Measurements from ENCODE around the gene FTL.

The FTL gene

GRCh38 chr19:48967346-48968178 is 2.5 kb downstream of the FTL start:
- Histone ChIP-seq H3K4me1 (peaks cover 27% of the 10 kb centered on the region), H3K4me3 (ENCODE audit: low read depth, low read length) (no peak overlapping the region), H3K9me3 (no peaks in the 10 kb centered on the region), H3K27me3 (no peaks in the 10 kb centered on the region), H3K36me3 (peaks cover 37% of the 10 kb centered on the region)
- TF ChIP-seq CTCF (IDR thresholded peaks at IDR 0.05; ENCODE audit: low read depth, low read length), result no peak
- DNase-seq, result no peak

GRCh38 chr19:48968179-48968661 is 3.1 kb downstream of the FTL start:
- Histone ChIP-seq H3K9me3 (no peaks in the 10 kb centered on the region), H3K27me3 (no peaks in the 10 kb centered on the region), H3K36me3 (peaks cover 37% of the 10 kb centered on the region), H3K4me1 (peaks cover 27% of the 10 kb centered on the region), H3K4me3 (ENCODE audit: low read depth, low read length) (no peak overlapping the region)
- no peak for TF ChIP-seq CTCF (IDR thresholded peaks at IDR 0.05; ENCODE audit: low read depth, low read length)
- DNase-seq, result no peak

GRCh38 chr19:48968813-48969218 is 3.7 kb downstream of the FTL start:
- H3K36me3 ChIP-seq, result peaks cover 37% of the 10 kb centered on the region
- no peak for TF ChIP-seq CTCF (IDR thresholded peaks at IDR 0.05; ENCODE audit: low read depth, low read length)
- H3K4me3 ChIP-seq (ENCODE audit: low read depth, low read length), result no peak overlapping the region
- no peaks in the 10 kb centered on the region for H3K9me3 ChIP-seq
- no peaks in the 10 kb centered on the region for H3K27me3 ChIP-seq
- no peak for DNase-seq
- peaks cover 21% of the 10 kb centered on the region for H3K4me1 ChIP-seq

GRCh38 chr19:48969276-48970138 is 4.4 kb downstream of the FTL start:
- Histone ChIP-seq H3K4me3 (ENCODE audit: low read depth, low read length) (no peak overlapping the region), H3K27me3 (no peaks in the 10 kb centered on the region), H3K9me3 (no peaks in the 10 kb centered on the region), H3K4me1 (peaks cover 14% of the 10 kb centered on the region), H3K36me3 (peaks cover 37% of the 10 kb centered on the region)
- DNase-seq, result peak; percentile 93
- TF ChIP-seq CTCF (IDR thresholded peaks at IDR 0.05; ENCODE audit: low read depth, low read length), result no peak

GRCh38 chr19:48970139-48970766 is 5.1 kb downstream of the FTL start:
- DNase-seq, result no peak
- no peak for TF ChIP-seq CTCF (IDR thresholded peaks at IDR 0.05; ENCODE audit: low read depth, low read length)
- H3K4me3 ChIP-seq (ENCODE audit: low read depth, low read length), result no peak overlapping the region
- H3K4me1 ChIP-seq, result peaks cover 13% of the 10 kb centered on the region
- H3K36me3 ChIP-seq, result peaks cover 37% of the 10 kb centered on the region
- no peaks in the 10 kb centered on the region for H3K9me3 ChIP-seq
- H3K27me3 ChIP-seq, result no peaks in the 10 kb centered on the region

Measured in BE2C (cell line).